Sciatic nerve (tissue), 1 donor: ENCODE measurements around the gene MICA. TPM values are rescaled to one million over a fixed set of nuclear protein-coding genes. Genes with fewer than 3 reads are reported as not detected.

ENCODE experiments used
- microRNA-seq: library from miRNA; unstranded; fragments of <30 nt; microRNA quantifications from one replicate; pipeline ENCODE4 v1.2.0, GENCODE V29; 2020
- total RNA-seq: library from RNA; stranded (reverse); fragmentation: NEBNext Ultra II Directional; extraction: Animal tissue kit (Norgen Biotek cat#: 25700); gene quantifications from one replicate; pipeline ENCODE4 v1.2.1, GENCODE V29; 2021
- donor health status: DM: no; HTN: no; CAD: no.

Gene MICA
- total RNA-seq, 1 donor from 2014 or later: 26.5 TPM

Small RNAs within 50 kb of the gene (microRNA-seq; reads per million reads assigned to microRNA genes)
- gene MIR6891: not detected

Other genes with a start within 250 kb of the MICA start
- gene CCHCR1, start 245.8 kb upstream of the MICA start, total RNA-seq: 23.8 TPM
- gene TCF19, start 245.0 kb upstream of the MICA start, total RNA-seq: 5.9 TPM
- gene POU5F1, start 232.9 kb upstream of the MICA start, total RNA-seq: 0.76 TPM
- 363 TPM for gene HLA-C, start 131.5 kb upstream of the MICA start, total RNA-seq
- gene HLA-B, start 46.4 kb upstream of the MICA start, total RNA-seq: 990 TPM
- 2.9 TPM for gene MICB, start 94.5 kb downstream of the MICA start, total RNA-seq
- gene MCCD1, start 125.4 kb downstream of the MICA start, total RNA-seq: not detected
- gene DDX39B, start 138.4 kb downstream of the MICA start, total RNA-seq: 258 TPM
- gene ATP6V1G2, start 143.0 kb downstream of the MICA start, total RNA-seq: 4.8 TPM
- 23.0 TPM for gene NFKBIL1, start 144.0 kb downstream of the MICA start, total RNA-seq
- 0.27 TPM for gene LTA, start 168.7 kb downstream of the MICA start, total RNA-seq
- gene TNF, start 172.0 kb downstream of the MICA start, total RNA-seq: 0.40 TPM
- 4.0 TPM for gene LTB, start 178.8 kb downstream of the MICA start, total RNA-seq
- gene LST1, start 182.7 kb downstream of the MICA start, total RNA-seq: 17.7 TPM
- gene NCR3, start 189.4 kb downstream of the MICA start, total RNA-seq: 1.1 TPM
- gene AIF1, start 211.6 kb downstream of the MICA start, total RNA-seq: 50.6 TPM
- gene PRRC2A, start 217.1 kb downstream of the MICA start, total RNA-seq: 166 TPM
- gene BAG6, start 249.1 kb downstream of the MICA start, total RNA-seq: 201 TPM